Muscle layer of colon (tissue), 2 donors: Measurements from ENCODE around the gene RPL6.
"Not testable (repeated sequence)": the region's sequence is repeated elsewhere in the genome, so short reads cannot be mapped to it uniquely, and the experiment has no call there.

Source experiments
- H3K27ac ChIP-seq: one replicate; pipeline ENCODE4 v1.7.0; 2013; ENCODE audit warnings: low read depth, mild to moderate bottlenecking, low read length, moderate library complexity
- H3K27me3 ChIP-seq, 2 donors: one replicate each; pipeline ENCODE4 v1.7.0; 2013; ENCODE audit warnings: low read length in 2 of 2, mild to moderate bottlenecking in 2 of 2; ENCODE audit not compliant: insufficient read depth in 2 of 2, control insufficient read depth in 1 of 2
- H3K36me3 ChIP-seq: one replicate; pipeline ENCODE4 v1.7.0; 2013; ENCODE audit warnings: mild to moderate bottlenecking, low read length; ENCODE audit not compliant: insufficient read depth
- H3K4me1 ChIP-seq: one replicate; pipeline ENCODE4 v1.7.0; 2013; ENCODE audit warnings: mild to moderate bottlenecking, low read length; ENCODE audit not compliant: insufficient read depth
- H3K4me3 ChIP-seq, 2 donors: one replicate each; pipeline ENCODE4 v1.7.0; 2013; ENCODE audit warnings: low read length in 2 of 2, low read depth in 1 of 2, mild to moderate bottlenecking in 1 of 2, moderate library complexity in 1 of 2
- H3K9ac ChIP-seq: one replicate; pipeline ENCODE4 v1.7.0; 2013; ENCODE audit warnings: low read length
- H3K9me3 ChIP-seq: one replicate; pipeline ENCODE4 v1.7.0; 2013; ENCODE audit warnings: mild to moderate bottlenecking, low read length
- donor health status: abdominal sarcoma.
- donor health status: Adenocarcinoma of cecum.

The RPL6 gene

GRCh38 chr12:112439769-112440168 lies 30.4 kb upstream of the RPL6 start:
- no peak overlapping the region for H3K9ac ChIP-seq

DNA sequence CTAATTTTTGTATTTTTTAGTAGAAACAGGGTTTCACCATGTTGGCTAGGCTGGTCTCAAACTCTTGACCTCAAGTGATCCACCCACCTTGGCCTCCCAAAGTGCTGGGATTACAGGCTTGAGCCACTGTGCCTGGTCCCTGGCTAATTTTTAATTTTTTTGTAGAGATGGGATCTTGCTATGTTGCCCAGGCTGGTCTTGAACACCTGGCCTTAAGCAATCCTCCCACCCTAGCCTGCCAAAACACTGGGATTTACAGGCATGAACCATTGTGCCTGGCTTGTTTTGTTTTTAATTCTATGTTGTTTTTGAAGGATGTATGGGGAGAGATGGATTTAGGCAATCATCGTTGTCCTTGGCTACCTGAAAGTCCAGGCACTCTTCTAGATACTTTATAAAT lies 29.2 kb upstream of the RPL6 start:
- H3K9me3 ChIP-seq, H3K9ac ChIP-seq, H3K27ac ChIP-seq, H3K4me1 ChIP-seq, H3K4me3 ChIP-seq, H3K27me3 ChIP-seq, H3K36me3 ChIP-seq: not testable (repeated sequence)

More at GRCh38 chr12:112439769-112440168, 30.4 kb upstream of the RPL6 start:
- Histone ChIP-seq H3K4me3 (no peak overlapping the region), H3K27ac (no peak overlapping the region), H3K4me1 (no peaks in the 10 kb centered on the region), H3K36me3 (no peaks in the 10 kb centered on the region), H3K9me3 (no peaks in the 10 kb centered on the region), H3K27me3 (no peaks in the 10 kb centered on the region)

- no peaks in the 10 kb centered on the region for H3K4me1 ChIP-seq
Observed at GRCh38 chr12:112433551-112433950, 24.1 kb upstream of the RPL6 start.

DNA sequence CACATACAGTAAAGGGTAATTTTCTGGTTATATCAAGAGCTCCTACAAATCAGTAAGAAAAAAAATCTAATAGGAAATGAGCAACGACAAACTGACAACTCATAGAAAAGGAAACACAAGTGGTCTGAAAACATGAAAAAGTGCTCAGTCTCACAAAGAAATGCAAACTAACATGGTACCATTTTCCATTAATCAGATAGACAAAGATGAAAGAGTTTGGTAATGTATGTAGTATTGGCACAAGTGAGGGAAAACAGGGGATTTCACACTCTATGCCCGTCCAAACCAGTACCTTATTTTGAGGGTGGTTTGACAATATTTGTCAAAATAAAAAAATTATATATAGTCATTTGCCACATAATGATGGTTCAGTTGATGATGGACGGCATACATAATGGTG lies 22.6 kb upstream of the RPL6 start:
- no peak overlapping the region for H3K9ac ChIP-seq
- H3K27ac ChIP-seq, result no peak overlapping the region
- H3K4me3 ChIP-seq, result no peak overlapping the region
- no peaks in the 10 kb centered on the region for H3K36me3 ChIP-seq
- no peaks in the 10 kb centered on the region for H3K9me3 ChIP-seq
- H3K27me3 ChIP-seq, result no peaks in the 10 kb centered on the region
- no peaks in the 10 kb centered on the region for H3K4me1 ChIP-seq

More at GRCh38 chr12:112433551-112433950, 24.1 kb upstream of the RPL6 start:
- no peak overlapping the region for H3K27ac ChIP-seq
- no peak overlapping the region for H3K9ac ChIP-seq
- H3K27me3 ChIP-seq, result no peaks in the 10 kb centered on the region
- H3K36me3 ChIP-seq, result no peaks in the 10 kb centered on the region
- H3K9me3 ChIP-seq, result no peaks in the 10 kb centered on the region
- no peak overlapping the region for H3K4me3 ChIP-seq

DNA sequence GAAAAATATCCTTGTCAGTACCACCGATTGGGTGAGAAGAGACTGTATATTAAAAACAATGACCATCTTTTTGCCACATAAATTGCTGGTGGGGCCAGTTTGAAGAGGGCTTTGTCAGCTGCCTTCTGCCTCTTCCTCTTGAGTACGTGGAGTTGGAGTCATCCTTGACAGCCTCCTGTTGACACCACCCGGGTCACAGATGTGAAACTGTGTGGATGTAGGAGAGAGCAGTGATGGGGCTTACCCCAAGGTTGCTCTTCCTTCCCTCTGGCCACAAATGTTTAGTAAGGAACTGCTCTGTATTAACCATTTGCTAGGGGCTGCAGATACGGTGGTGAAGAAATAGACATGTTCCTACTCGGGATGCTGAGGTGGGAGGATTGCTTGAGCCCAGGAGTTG lies 21.5 kb upstream of the RPL6 start:
- Histone ChIP-seq H3K4me3 (no peak overlapping the region), H3K27ac (no peak overlapping the region), H3K36me3 (no peaks in the 10 kb centered on the region), H3K9me3 (no peaks in the 10 kb centered on the region), H3K27me3 (no peaks in the 10 kb centered on the region), H3K4me1 (no peaks in the 10 kb centered on the region), H3K9ac (no peak overlapping the region)

GRCh38 chr12:112427760-112428159 lies 18.4 kb upstream of the RPL6 start:
- Histone ChIP-seq H3K36me3 (no peaks in the 10 kb centered on the region), H3K27me3 (no peaks in the 10 kb centered on the region), H3K9me3 (no peaks in the 10 kb centered on the region), H3K4me1 (no peaks in the 10 kb centered on the region), H3K27ac (no peak overlapping the region), H3K4me3 (no peak overlapping the region), H3K9ac (no peak overlapping the region)

GRCh38 chr12:112425582-112426382 lies 16.4 kb upstream of the RPL6 start:
- no peak overlapping the region for H3K27ac ChIP-seq
- H3K9me3 ChIP-seq, result no peaks in the 10 kb centered on the region
- peaks cover 2% of the 10 kb centered on the region for H3K4me1 ChIP-seq

GRCh38 chr12:112424126-112424525 lies 14.7 kb upstream of the RPL6 start:
- H3K9me3 ChIP-seq, result no peaks in the 10 kb centered on the region
- H3K9ac ChIP-seq, result no peak overlapping the region
- H3K36me3 ChIP-seq, result no peaks in the 10 kb centered on the region
- H3K4me3 ChIP-seq, result no peak overlapping the region
- H3K4me1 ChIP-seq, result peaks cover 16% of the 10 kb centered on the region
- no peak overlapping the region for H3K27ac ChIP-seq
- H3K27me3 ChIP-seq, result no peaks in the 10 kb centered on the region

More at GRCh38 chr12:112425582-112426382, 16.4 kb upstream of the RPL6 start:
- no peak overlapping the region for H3K9ac ChIP-seq
- H3K27me3 ChIP-seq, result no peaks in the 10 kb centered on the region
- no peaks in the 10 kb centered on the region for H3K36me3 ChIP-seq
- H3K4me3 ChIP-seq, result no peak overlapping the region

GRCh38 chr12:112422531-112422930 lies 13.1 kb upstream of the RPL6 start:
- Histone ChIP-seq H3K9ac (no peak overlapping the region), H3K27me3 (no peaks in the 10 kb centered on the region), H3K4me1 (peaks cover 19% of the 10 kb centered on the region), H3K27ac (no peak overlapping the region), H3K9me3 (no peaks in the 10 kb centered on the region), H3K4me3 (no peak overlapping the region), H3K36me3 (no peaks in the 10 kb centered on the region)

DNA sequence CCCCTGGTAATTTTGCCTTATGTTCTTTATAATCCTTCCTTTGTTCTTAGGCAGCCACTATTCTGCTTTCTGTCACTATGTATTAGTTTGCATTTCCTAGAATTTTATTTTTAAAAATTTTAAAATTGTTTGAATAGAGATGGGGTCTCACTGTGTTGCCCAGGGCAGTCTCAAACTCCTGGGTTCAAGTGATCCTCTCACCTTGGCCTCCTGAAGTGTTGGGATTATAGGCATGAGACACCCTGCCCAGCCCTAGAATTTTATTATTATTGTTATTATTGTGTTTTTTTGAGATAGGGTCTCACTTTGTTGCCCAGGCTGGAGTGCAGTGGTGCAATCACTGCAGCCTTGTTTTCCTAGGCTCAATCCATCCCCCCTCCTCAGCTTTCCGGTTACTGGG lies 12.0 kb upstream of the RPL6 start:
- no peak overlapping the region for H3K4me3 ChIP-seq
- no peak overlapping the region for H3K9ac ChIP-seq
- H3K4me1 ChIP-seq, result peaks cover 19% of the 10 kb centered on the region
- H3K36me3 ChIP-seq, result no peaks in the 10 kb centered on the region
- no peak overlapping the region for H3K27ac ChIP-seq
- H3K9me3 ChIP-seq, result no peaks in the 10 kb centered on the region
- no peaks in the 10 kb centered on the region for H3K27me3 ChIP-seq

DNA sequence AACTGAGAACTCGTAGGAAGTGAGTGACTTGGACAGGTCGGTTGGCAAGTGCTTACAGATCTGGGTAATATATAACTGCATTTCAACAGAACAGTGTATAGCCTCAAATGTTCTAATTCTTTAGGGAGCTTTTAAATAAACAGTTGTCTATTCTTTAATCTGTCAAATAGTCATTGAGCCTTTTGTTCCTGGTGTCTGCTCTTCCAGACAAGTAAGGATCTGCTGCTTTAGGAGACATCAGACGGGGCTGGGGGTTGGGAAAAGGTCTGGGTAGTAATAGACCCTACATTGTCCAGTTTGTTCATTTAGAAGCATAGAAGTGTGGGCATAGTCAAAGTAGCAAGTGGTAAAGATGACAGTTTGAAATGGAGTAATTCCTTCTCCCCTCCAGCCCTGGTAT lies 11.3 kb upstream of the RPL6 start:
- no peaks in the 10 kb centered on the region for H3K9me3 ChIP-seq
- no peak overlapping the region for H3K27ac ChIP-seq
- H3K4me3 ChIP-seq, result no peak overlapping the region
- H3K36me3 ChIP-seq, result no peaks in the 10 kb centered on the region
- peaks cover 19% of the 10 kb centered on the region for H3K4me1 ChIP-seq
- H3K27me3 ChIP-seq, result no peaks in the 10 kb centered on the region
- H3K9ac ChIP-seq, result no peak overlapping the region
